GM19438 (cell line): ENCODE data around the gene SLA2.
"Not testable (repeated sequence)": the region's sequence is repeated elsewhere in the genome, so short reads cannot be mapped to it uniquely, and the experiment has no call there.

Experiments used
- ATAC-seq: cut with Tn5 transposase; IDR thresholded peaks from one replicate; pipeline ENCODE4 v1.9.1; 2021; ENCODE audit warnings: low read depth; ENCODE audit not compliant: unreplicated experiment

Gene SLA2

DNA sequence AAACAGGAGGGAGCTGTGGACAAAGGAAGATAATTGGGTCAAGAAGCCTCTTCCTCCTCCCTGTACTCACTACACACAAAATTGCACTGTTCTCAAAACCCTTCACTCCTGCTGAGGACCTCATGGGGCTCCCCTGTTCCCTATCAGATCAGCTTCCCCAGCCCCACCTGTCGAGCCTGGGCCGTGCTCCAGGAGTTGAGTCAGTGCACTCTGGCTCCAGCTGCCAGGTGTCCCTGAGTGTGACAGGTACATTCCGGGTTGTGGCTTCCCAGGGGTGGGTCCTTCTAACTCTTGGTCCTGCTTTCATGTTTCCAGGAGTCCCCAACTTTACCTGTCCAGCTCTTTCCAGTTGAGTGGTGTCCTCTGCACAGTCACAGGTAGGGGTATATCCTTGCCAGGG, 32.0 kb downstream of the SLA2 start:
- no peak for ATAC-seq

DNA sequence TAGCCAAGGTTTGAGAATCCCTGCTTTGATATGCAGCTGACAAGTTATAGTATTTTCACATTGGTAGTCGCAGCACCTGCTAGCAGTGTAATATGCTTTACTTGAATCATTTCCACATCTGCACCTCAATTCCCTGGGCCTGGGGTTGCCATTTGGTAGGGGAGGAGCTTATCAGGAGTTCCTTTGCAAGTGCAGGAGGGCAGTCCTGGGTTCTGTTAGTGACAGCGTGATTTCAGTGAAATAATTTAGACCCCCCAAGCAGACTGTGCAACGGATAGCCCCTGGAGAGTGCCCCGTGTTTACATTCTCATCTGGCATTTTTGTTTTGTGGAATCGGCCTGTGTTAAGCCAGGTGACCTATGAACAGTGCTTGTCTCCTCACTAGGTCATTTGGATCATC, 34.4 kb downstream of the SLA2 start:
- ATAC-seq, result no peak

DNA sequence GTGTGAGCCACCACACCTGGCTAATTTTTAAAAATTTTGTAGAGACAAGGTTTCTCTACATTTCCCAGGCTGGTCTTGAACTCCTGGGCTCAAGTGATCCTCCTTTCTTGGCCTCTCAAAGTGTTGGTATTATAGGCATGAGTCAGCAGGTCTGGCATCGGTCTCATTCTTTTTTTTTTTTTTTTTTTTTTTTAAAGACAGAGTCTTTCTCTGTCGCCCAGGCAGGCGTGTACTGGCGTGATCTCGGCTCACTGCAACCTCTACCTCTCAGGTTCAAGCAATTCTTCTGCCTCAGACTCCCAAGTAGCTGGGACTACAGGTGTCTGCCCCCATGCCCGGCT, 37.6 kb downstream of the SLA2 start:
- not testable (repeated sequence) for ATAC-seq

DNA sequence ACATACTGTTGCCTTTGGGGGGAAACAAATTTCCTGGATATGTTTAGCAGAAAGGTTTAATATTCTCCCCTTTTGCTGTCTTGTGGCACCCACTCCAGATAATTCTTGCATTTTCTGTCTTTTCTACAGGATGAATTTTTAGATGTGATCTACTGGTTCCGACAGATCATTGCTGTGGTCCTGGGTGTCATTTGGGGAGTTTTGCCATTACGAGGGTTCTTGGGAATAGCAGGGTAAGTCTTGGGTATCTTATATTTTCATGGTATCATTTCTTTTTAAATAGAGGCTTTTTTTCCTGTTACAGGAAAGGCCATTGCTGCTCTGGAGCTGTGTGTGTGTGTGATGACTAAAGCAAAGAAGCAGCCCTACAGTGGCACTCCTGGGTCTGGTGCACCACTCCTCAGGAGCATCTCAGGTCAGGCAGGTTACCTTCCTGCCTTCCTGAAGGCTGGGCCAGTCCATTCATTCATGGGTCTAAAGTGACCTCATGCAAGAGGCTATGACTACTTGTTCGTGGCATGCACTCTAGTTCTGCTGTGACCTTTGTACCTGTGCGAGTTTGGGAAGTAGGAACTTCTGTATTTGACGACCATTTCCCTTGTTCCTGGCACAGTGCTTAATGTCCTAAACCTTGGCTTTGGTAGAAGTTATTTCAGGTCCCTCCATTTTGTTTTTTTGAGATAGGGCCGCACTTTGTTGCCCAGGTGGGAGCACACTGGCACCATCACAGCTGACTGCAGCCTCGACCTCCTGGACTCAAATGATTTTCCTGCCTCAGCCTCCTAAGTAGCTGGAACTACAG, 38.2 kb downstream of the SLA2 start:
- ATAC-seq, result no peak

DNA sequence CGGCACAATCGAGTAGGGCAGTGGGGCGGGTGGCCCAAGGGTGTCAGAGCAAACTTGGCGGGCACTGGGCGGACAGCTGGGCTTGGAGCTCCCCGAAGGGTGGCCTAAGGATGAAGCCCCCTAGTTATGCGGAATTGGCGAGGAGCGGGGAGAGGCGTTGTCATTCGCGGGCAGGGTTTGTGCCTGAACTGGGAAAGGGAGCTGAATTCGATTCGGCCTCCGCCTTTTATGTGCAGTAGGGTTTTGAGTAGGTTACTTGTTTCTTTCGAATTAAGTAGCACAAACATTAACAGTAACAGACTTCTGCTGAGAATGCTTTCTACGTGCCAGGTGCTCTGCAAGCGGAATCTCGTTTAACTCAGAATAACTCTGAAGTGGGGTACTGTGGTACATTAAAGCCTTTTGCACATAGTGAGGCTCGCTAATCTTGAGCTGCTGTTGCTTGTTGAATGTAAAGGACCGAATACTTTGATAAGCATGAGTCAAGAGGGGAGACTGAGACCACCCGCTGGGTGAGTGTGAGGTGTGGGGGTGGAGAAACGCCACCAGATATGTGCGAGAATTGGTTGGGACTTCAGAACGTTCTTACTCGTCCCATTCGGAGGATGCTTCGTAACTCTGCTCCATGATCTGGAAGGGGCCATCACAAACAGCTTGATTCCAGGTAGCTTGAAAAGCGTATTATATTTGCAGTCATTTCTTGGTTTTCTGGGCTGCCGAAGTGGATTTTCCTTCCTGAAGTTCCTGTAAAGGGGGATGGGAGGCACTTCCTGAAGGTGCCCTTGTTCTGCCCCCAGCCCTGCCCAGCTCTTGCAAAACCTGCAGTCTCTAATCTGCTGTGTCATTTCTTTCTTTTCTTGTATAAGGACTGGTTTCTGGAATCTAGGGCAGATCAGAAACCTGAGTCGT, 39.6 kb downstream of the SLA2 start:
- no peak for ATAC-seq

DNA sequence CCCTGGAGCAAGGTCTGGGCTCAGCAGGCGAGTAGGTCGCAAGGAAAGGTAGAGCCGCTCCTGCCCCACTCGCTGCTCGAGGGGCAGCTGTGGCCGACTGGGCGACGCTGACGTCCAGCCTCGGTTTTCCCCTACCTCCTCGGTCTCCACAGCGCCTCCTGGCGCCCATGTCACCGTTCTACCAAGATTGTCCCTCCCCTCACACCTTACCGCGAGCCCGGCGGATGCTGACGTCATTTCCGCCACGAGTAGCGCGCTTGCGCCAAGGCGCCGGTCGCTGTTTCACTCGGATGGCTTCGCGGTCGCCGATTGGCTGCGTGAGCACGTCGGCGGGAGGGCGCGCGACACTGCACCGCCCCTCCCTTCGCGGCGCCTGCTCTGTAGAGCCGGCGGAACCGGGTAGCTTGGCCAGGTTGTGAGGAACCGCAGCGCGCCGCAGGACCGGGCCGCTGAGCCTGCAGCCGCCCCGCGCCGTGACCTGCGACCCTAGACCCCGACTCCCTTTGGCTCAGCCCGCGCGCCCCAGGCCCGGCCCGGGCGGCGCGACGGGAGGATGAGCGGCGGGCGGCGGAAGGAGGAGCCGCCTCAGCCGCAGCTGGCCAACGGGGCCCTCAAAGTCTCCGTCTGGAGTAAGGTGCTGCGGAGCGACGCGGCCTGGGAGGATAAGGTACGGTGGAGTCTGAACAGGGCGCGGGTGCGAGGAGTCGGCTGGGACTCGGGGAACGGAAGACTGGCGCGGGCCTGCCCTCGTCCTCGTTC, 40.4 kb downstream of the SLA2 start, which contains the start of gene RAB5IF:
Gene RAB5IF, plus strand, starts transcription at position 381 of the 759 bp plus-strand sequence. Its CDS starts 173 bp downstream, at position 554.
- ATAC-seq, result peak; percentile 70

DNA sequence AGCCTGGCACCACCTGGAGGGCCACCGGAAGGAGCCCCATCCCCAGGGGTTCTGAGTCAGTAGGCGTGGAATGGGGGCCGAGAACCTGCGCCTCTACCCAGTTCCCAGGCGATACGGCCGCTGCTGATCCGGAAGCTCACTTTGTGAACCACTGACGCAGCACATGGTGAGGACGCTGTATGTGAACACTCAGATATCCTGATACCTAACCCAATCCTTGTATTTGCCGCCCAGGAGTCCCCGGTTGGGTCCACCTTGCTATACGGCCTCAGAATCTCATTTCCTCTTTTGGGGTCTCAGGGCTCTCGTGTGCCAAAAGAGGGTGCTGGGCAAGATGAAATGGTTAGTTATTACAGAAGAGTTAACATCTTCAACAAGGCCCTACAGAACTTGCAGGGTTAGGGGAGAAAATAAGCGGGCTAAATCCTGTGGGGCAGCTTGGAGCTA, 41.0 kb downstream of the SLA2 start:
- peak; percentile 49 for ATAC-seq

DNA sequence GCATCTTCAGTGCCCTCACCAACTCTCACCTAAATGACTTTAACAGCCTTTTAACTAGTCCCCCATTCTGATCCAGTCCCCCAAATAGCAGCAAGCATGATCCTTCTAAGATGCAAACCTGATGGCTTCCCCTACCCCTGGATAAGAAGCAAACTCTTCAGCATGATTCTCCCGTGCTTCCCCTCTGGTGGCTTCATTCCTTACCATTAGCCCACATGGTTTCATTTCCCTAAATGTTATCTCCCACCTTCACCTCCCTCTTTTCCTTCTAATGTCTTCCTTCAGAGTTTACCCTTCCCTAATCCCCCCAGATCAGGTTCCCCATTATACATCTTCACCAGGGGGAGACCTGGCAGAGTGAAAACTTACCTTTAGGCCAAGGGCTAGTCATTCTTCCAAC, 44.5 kb downstream of the SLA2 start:
- ATAC-seq, result no peak

DNA sequence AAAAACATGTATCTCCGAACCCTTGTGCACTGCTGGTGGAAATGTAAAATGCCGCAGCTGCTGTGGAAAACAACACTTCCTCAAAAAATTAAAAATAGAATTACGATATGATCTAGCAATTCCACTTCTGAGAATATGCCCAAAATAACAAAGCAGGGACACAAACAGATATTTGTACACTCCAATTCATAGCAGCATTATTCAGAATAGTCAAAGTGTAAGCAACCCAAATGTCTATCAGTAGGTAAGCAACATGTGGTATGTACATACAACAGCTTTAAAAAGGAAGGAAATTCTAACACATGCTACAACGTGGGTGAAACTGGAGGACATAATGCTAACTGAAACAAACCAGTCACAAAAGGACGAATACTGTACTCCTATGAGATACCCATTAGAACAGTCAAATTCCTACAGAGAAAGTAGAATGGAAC, 46.1 kb downstream of the SLA2 start:
- ATAC-seq, result no peak

DNA sequence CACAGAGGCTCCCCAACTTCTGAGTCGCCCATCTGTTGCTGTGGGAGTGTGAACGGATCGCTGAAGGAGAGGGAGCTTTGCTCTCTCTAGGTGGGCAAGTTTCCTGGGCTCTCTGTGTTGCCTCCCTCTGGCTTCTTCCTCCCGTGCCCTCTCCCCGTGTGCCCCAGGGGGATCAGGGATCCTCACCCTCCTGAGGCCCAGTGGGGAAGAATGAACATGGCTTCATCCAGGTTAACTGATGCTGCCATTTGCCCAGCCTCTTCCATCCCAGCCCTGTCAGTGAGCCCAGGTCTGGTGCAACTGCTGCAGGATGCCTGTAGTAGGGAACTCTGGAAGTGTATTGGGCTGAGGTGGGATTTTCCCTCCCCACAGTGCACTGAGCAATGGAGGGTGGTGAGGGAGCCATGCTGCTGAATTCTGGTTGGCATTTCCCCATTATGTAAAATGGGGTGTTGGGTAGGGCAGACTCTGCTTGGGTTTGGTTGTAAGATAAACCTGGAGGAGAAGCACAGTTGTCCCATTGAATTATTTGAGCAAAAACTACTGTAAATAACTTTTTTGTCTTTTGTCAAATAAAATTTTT, 52.6 kb downstream of the SLA2 start:
- ATAC-seq, result no peak

DNA sequence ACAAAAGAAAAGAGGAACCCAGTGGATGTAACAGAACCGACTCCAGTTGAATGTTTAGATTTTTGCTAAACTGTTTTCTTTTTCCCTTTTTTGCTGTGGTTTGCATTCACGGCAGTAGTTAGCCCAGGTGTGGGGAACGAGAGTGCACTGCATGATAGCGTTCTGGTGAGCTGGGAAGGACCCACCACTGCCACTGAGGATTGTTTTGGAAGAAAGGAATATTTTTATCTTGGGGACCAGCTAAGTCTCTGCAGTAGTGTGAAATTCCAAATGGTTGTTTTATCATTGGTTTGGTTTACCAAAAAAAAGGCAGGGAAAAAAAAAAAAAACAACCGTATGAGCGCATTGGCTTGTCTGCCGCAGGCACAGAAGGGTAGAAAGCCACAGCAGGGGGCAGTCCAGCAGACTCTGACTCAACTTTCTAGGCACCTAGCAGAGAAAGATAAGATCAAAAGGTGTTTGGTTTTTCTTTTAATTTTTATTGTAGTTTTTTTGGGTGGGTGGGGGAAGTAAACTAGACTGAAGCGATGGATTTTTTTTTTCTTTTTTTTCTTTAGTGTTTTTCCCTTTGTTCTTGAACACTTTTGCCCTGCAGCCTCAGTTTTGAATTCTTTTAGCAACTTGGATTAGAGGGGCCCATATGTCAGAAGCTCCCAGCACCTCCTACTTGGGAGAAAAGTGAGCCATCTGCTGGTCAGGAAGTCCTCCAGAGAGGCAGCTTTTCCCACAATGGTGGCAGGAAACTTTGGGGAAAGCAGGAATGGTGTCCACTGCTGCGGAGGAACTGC, 53.9 kb downstream of the SLA2 start:
- no peak for ATAC-seq

DNA sequence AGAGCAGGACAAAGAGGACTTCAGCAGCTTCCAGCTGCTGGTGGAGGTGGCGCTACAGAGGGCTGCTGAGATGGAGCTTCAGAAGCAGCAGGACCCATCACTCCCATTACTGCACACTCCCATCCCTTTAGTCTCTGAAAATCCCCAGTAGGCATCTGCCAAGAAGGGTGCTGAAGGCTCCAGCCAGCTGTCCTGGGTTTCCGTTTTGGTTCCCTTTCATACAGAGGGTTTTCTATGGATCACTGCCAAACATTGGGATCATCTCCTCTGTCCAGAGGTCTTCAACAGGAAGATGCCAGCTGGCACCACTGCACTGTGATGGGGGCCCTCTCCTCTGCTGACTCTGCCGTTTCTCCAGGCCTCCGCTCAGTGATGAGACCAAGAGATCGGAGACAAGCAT, 54.7 kb downstream of the SLA2 start:
- ATAC-seq, result no peak

DNA sequence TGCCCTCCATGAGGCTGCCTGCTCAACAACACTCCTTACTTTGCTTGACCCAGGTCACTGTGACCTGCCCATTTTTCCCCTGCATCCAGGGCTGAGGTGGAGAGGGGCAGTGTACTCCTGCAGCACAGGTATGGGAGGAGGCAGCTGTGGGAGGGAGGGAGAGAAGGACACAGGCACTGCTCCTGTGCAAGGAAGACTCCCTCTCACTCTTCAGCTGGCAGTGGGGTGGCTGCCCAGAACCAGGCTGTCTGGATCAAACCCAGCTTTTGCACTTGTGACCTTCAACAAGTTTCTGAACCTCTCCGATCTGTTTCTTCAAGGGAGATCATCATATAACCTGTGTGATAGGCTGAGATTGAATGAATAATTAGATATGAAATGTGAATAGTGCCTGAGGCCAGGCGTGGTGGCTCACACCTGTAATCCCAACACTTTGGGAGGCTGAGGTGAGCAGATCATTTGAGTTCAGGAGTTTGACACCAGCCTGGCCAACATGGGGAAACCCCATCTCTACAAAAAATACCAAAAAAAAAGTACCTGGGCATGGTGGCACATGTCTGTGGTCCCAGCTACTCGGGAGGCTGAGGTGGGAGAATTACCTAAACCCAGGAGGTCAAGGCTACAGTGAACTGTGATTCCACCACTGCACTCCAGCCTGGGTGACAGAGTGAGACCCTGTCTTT, 58.5 kb downstream of the SLA2 start:
- ATAC-seq, result no peak

DNA sequence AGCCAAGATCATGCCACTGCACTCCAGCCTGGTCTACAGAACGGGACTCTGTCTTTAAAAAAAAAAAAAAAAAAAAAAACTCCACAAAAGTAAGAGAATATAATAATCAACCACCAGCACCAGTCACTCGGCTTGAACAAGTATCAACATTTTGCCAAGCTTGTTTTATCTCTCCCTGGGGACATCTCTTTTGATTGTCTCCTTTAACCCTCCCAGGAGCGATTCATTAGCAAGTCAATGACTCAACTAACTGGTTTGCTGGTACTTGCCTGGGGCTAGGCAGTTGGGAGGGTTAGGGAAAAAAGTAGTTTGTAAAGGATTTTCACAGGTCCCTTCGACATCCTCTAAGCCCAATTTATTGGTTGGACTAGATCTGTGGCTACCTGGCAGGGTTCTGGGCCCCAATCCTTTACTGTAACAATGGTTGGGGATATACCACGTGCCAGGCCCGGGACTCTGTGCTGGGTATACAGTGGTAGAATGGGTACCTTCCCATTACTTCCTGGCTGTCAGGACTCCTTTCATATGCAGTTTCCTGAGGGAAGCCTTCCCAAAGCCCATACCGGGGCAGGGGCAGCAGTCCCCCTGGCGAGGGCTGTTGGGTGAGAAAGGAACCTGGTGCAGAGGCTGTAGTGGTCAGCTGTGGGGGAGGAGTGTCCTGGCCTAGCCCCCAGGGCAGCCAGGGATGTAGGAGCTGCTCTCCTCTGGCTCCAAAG, 60.4 kb downstream of the SLA2 start:
- no peak for ATAC-seq

DNA sequence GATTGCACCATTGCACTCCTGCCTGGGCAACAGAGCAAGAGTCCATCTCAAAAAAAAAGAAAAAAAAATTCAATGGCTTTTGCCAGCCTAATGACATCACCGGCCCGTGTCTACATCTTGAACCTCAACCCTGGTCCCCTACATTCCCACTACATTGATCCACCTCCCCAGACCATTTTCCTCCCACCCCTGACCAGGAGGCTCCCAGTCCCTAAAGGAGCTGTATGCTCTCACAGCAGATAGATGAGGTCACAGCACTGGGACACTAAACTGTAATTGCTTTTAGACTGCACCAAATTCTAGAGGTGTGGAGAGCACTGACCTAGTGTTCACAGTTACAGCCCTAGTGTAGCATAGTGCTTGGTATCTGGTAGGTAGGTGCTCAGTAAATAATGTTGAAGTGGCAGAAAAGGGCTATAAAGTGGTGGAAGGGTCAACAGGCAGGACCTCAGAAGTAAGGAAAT, 61.9 kb downstream of the SLA2 start:
- no peak for ATAC-seq

DNA sequence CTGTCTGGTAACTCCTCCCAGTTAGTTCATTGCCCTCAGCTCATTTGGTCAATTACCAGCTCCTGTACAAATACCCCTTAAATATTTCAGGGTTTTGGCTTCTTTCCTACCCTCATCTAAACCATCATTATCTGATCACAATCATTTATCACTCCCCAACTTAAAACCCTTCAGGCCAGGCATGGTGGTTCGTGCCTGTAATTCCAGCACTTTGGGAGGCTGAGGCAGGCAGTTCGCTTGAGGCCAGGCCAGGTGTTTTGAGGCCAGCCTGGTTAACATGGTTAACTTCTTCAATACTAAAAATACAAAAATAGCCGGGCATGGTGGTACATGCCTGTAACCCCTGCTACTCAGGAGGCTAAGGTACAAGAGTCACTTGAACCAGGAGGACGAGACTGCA, 63.2 kb downstream of the SLA2 start:
- ATAC-seq, result no peak

DNA sequence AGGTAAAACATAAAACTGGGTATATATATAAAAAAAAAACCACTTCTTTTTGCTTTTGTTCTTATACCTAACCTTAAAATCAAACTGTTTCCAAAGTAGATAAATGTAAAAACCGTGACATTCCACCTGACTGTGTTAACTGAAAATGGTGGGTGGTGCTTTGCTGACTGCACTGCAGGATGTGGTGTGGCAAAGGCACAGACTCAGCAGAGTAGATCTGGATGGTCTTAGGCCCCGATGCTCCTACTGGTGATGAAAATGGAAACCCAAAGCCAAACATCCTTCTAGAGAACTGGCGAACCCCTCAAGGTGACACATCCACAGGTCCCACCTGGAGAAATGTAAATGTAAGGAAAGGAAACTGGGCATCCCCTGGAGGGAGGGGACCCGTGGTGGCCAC, 63.7 kb downstream of the SLA2 start:
- ATAC-seq, result no peak

DNA sequence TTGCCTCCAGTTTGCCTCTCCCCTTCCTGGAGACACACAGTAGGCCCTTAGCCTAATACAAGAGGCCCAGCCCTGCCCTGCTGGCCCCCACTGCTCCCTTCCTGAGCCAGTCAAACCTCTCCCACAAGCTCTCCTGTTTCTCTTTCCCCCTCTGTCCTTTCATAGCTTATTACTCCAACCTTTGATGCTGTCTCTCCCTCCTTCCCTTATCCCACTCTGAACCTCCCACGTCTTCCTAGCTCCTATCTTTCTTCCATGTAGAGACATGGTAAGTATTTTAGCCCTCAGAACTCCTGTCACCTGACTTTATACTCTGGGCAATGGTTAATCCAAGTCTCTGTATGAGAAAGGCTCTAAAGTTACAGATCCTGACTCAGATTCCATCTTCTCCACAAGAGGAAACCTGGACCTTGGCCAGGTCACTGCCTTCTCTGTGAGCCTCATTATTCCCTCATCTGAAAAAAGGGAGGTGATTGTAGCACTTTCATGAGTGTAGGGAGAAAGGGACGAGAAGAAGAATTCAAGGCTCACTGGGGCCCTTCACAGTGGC, 65.9 kb downstream of the SLA2 start:
- no peak for ATAC-seq
